H1 (cell line): ENCODE results near the gene BAIAP2L2. TPM values are rescaled to one million over a fixed set of nuclear protein-coding genes. Genes with fewer than 3 reads are reported as not detected.

ENCODE experiments used
- CREB1 ChIP-seq: IDR thresholded peaks from 2 replicates; pipeline ENCODE4 v1.6.1; 2012; ENCODE audit warnings: inconsistent platforms
- EZH2 ChIP-seq: fragments of 200-600 bp; sonication (generic); IDR thresholded peaks from 2 replicates; pipeline ENCODE4 v1.7.1; 2012; ENCODE audit warnings: low read depth, mild to moderate bottlenecking, moderate library complexity, low read length, inconsistent platforms; ENCODE audit not compliant: severe bottlenecking
- KDM5A ChIP-seq: fragments of 200-600 bp; IDR thresholded peaks from 2 replicates; pipeline ENCODE4 v1.7.1; 2012; ENCODE audit warnings: mild to moderate bottlenecking, low read length, inconsistent platforms, mixed read lengths
- RAD21 ChIP-seq, 2 experiments: IDR thresholded peaks in 1 of 2; conservative IDR thresholded peaks in 1 of 2; 2 replicates each; pipeline ENCODE4 v1.6.1; 2011; ENCODE audit warnings: low read depth in 2 of 2, low read length in 2 of 2, improper control_type of control experiment in 1 of 2, inconsistent platforms in 1 of 2, mild to moderate bottlenecking in 1 of 2, moderate library complexity in 1 of 2
- SIN3A ChIP-seq, 2 experiments: IDR thresholded peaks in 1 of 2; conservative IDR thresholded peaks in 1 of 2; 2 replicates each; pipeline ENCODE4 v1.6.1; 2011 to 2012; ENCODE audit warnings: low read length in 2 of 2, improper control_type of control experiment in 1 of 2, low read depth in 1 of 2, mild to moderate bottlenecking in 1 of 2
- polyA plus RNA-seq, 7 experiments: library from polyadenylated mRNA; depleted of rRNA in 3 of 7; stranded (reverse) in 5 of 7; unstranded in 2 of 7; fragments of >200 nt in 5 of 7; fragments of 200-250 nt in 2 of 7; gene quantifications; 1 replicate in 5 of 7; 2 replicates in 1 of 7; 4 replicates in 1 of 7; pipeline versions ENCODE4 v1.2.1 to v1.2.3, GENCODE V29; 2011 to 2013; ENCODE audit warnings: missing spikeins in 2 of 7, mixed read lengths in 2 of 7
- total RNA-seq: library from RNA; stranded (reverse); fragmentation: NEBNext Ultra II Directional; extraction: Animal tissue kit (Norgen Biotek cat#: 25700); gene quantifications from 2 replicates; pipeline ENCODE4 v1.2.1, GENCODE V29; 2021
- TF ChIP-seq, protein P1 (sequence below): fragments of 300-600 bp; sonication (generic); IDR thresholded peaks from 2 replicates; pipeline ENCODE4 v1.7.1; 2012; ENCODE audit warnings: low read length, moderate library complexity, mild to moderate bottlenecking, inconsistent platforms; ENCODE audit not compliant: insufficient replicate concordance

BAIAP2L2 gene
- total and polyA plus RNA-seq, 2 of the 8 experiments (the other 6 are each of a cell fraction or from before 2014, with no cell fraction given), result 5.4 to 10.0 TPM

DNA sequence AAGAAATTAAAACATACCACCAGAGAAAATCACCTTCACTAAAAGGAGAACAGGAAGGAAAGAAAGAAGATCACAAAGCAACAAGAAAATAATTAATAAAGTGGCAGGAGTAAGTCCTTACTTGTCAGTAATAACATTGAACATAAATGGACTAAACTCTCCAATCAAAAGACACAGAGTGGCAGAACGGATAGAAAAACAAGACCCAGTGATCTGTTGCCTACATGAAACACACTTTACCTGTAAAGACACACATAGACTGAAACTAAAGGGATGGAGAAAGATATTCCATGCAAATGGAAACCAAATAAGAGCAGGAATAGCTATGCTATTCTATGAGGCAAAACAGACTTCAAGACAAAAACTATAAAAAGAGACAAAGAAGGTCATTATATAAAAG is 45.2 kb upstream of the BAIAP2L2 start (continued):
- TF ChIP-seq, protein P1, sequence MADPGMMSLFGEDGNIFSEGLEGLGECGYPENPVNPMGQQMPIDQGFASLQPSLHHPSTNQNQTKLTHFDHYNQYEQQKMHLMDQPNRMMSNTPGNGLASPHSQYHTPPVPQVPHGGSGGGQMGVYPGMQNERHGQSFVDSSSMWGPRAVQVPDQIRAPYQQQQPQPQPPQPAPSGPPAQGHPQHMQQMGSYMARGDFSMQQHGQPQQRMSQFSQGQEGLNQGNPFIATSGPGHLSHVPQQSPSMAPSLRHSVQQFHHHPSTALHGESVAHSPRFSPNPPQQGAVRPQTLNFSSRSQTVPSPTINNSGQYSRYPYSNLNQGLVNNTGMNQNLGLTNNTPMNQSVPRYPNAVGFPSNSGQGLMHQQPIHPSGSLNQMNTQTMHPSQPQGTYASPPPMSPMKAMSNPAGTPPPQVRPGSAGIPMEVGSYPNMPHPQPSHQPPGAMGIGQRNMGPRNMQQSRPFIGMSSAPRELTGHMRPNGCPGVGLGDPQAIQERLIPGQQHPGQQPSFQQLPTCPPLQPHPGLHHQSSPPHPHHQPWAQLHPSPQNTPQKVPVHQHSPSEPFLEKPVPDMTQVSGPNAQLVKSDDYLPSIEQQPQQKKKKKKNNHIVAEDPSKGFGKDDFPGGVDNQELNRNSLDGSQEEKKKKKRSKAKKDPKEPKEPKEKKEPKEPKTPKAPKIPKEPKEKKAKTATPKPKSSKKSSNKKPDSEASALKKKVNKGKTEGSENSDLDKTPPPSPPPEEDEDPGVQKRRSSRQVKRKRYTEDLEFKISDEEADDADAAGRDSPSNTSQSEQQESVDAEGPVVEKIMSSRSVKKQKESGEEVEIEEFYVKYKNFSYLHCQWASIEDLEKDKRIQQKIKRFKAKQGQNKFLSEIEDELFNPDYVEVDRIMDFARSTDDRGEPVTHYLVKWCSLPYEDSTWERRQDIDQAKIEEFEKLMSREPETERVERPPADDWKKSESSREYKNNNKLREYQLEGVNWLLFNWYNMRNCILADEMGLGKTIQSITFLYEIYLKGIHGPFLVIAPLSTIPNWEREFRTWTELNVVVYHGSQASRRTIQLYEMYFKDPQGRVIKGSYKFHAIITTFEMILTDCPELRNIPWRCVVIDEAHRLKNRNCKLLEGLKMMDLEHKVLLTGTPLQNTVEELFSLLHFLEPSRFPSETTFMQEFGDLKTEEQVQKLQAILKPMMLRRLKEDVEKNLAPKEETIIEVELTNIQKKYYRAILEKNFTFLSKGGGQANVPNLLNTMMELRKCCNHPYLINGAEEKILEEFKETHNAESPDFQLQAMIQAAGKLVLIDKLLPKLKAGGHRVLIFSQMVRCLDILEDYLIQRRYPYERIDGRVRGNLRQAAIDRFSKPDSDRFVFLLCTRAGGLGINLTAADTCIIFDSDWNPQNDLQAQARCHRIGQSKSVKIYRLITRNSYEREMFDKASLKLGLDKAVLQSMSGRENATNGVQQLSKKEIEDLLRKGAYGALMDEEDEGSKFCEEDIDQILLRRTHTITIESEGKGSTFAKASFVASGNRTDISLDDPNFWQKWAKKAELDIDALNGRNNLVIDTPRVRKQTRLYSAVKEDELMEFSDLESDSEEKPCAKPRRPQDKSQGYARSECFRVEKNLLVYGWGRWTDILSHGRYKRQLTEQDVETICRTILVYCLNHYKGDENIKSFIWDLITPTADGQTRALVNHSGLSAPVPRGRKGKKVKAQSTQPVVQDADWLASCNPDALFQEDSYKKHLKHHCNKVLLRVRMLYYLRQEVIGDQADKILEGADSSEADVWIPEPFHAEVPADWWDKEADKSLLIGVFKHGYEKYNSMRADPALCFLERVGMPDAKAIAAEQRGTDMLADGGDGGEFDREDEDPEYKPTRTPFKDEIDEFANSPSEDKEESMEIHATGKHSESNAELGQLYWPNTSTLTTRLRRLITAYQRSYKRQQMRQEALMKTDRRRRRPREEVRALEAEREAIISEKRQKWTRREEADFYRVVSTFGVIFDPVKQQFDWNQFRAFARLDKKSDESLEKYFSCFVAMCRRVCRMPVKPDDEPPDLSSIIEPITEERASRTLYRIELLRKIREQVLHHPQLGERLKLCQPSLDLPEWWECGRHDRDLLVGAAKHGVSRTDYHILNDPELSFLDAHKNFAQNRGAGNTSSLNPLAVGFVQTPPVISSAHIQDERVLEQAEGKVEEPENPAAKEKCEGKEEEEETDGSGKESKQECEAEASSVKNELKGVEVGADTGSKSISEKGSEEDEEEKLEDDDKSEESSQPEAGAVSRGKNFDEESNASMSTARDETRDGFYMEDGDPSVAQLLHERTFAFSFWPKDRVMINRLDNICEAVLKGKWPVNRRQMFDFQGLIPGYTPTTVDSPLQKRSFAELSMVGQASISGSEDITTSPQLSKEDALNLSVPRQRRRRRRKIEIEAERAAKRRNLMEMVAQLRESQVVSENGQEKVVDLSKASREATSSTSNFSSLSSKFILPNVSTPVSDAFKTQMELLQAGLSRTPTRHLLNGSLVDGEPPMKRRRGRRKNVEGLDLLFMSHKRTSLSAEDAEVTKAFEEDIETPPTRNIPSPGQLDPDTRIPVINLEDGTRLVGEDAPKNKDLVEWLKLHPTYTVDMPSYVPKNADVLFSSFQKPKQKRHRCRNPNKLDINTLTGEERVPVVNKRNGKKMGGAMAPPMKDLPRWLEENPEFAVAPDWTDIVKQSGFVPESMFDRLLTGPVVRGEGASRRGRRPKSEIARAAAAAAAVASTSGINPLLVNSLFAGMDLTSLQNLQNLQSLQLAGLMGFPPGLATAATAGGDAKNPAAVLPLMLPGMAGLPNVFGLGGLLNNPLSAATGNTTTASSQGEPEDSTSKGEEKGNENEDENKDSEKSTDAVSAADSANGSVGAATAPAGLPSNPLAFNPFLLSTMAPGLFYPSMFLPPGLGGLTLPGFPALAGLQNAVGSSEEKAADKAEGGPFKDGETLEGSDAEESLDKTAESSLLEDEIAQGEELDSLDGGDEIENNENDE, result no peak
- no peak for TF ChIP-seq RAD21 (IDR thresholded peaks at IDR 0.05 in 1 of 2, conservative IDR thresholded peaks at IDR 0.05 in 1 of 2; ENCODE audit: low read depth in 2 of 2, low read length in 2 of 2)
- no peak for TF ChIP-seq CREB1
- TF ChIP-seq SIN3A (conservative IDR thresholded peaks at IDR 0.05 in 1 of 2, IDR thresholded peaks at IDR 0.05 in 1 of 2; ENCODE audit: low read depth in 1 of 2, low read length in 2 of 2), result no peak
- TF ChIP-seq KDM5A, result no peak
- TF ChIP-seq EZH2, result no peak
